HG03108 (cell line): ENCODE data around the gene POLDIP2.
"Not testable (repeated sequence)": the region's sequence is repeated elsewhere in the genome, so short reads cannot be mapped to it uniquely, and the experiment has no call there.

Experiments used
- ATAC-seq: cut with Tn5 transposase; IDR thresholded peaks from one replicate; pipeline ENCODE4 v1.9.1; 2021; ENCODE audit warnings: moderate library complexity; ENCODE audit not compliant: unreplicated experiment

The POLDIP2 gene

DNA sequence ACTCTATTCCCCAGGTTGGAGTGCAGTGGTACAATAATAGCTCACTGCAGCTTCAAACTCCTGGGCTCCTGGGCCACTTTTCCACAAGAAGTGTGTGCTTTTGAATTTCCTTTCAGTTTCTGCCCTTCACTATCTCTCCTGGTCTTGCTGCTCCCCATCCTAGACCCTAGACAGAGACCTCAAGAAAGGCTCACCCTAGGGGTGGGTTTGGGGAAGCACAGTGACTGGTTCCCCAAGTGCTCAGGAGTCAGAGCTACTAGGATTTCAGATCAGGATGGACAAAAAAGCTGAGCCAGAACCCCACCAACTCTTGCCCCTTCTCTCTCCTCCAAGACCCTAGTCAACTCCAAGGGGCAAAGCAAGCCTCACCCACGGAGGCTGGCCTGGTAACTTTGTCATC lies 9.3 kb upstream of the POLDIP2 start:
- ATAC-seq = no peak

DNA sequence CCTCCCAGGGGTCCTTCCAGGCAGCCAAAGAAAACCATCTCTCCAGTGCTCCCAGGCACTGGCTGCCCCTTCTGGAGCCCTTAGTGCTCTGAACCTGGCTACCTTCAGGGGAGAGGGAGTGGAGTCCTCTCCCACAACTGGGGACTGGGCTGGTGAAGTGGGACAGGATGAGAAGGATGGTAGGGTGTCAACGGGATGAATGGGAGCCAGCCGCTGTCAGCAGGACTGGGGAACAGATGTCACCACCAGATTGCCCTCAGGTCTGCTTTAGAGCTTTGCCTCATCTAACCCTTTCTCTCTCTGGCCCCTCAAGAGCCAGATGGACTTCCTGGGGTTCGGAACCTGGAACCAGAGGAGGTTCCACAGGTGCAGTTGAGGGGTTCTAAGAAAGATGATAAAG lies 8.2 kb upstream of the POLDIP2 start:
- no peak for ATAC-seq

DNA sequence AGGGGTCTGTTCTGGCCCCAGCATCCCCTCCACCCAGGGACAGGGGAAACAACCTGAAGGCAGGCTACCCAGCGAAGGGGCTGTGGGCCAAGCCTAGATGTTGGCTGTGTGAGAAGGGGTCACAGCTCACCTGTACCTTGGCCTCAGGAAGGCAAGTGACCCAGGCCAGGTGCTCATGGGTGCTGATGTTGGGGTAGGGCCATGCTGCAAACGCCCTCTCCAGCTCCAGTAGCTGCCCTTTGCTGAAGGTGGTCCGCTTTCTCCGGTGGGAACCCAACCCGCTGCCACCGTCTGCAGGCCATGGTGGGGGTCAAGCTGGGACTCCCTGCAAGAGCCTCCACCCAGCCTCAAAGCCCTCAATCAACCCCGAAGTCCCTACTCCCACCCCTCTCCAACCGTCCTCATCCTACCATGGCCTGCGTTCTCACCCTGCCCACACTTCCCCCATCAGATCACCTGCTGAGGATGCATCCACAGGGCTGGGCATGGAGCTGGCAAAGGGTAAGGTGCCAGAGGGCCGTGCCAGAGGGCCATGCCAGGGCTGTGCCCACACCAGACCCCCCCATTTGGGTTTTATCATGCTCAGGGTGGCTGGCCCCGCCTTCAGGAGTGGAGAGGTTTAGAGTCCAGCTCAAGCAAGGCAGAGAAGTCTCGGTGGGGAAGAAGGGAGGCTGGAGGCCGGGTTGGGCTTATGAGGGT lies 7.5 kb upstream of the POLDIP2 start, which contains the start of gene SEBOX:
Gene SEBOX (minus strand): TSS at position 535 of the 699 bp plus-strand sequence. CDS start 48 bp downstream, at position 487.
- ATAC-seq = no peak

DNA sequence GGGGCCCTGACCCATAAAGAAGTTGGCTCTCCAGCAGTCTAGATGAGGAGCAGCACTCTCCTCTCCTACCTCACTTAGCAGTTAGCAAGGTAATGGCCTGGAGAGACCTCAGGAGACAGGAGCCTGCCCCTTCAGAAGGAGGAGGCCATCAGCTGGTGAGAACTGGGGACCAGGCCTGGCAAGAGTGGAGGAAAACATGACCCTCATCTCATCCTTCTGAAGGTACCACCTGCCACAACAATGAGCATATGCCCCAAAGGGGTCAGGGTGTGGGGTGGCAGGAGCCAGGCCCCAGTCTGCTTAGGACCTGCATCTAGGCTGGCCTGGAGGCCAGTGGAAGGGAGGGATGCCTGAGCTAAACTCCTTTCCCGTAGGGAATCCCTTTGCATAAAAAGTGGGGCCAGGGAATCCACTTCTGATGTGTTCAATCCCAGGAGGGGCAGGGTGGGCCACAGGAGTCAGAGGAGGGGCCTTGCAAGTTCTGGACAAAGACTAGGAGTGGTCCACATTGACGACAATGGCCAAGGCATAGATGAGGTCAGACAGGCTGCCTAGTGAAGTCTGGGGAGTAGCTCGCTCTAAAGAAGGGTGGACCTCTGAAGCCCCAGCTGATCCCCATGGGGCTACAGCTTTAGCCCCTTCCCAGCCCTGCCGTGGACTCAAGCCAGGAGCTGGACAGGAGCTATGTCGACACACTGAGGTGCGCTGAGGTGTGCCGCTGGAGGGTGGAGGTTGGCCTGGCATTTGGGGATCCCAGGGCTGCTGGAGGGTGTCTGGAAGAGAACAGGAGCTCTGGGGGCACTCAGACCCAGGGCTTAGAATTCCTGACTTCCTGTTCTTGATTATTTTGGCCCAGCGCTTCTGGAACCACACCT lies 6.7 kb upstream of the POLDIP2 start:
- ATAC-seq = no peak

DNA sequence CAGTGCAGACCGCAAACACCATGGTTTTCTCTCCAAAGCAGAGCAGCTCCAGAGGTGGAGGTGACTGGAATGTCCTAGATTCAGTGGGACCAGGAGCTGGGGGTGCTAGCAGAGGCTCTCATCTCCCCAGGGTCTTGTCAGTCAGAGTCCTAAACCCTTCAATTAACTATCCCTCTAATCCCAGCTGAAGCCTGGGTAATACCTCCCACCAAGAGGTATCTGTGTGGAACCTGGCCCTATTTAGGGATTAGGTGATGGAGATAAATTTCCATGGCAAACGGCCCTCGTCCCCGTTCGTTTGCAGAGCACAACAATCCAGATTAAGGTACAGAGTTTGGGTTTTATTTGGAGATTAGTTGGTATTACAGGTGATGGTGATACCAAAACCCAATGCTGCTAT lies 5.9 kb upstream of the POLDIP2 start:
- ATAC-seq = no peak

DNA sequence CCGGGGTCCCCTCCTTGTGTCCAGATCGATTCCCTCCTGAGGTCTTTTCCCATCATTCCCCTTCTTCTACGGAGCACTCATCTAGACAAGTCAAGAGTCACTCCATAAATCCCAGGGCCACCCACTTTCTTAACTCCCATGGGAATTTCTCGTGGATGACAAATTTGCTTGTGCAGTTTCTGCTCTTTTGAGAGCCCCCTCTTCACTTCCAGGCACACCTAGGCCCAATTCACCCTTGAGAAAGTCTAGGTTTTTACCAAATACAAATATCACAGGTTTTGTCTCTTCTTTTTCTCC lies 522 bp upstream of the POLDIP2 start:
- no peak for ATAC-seq

DNA sequence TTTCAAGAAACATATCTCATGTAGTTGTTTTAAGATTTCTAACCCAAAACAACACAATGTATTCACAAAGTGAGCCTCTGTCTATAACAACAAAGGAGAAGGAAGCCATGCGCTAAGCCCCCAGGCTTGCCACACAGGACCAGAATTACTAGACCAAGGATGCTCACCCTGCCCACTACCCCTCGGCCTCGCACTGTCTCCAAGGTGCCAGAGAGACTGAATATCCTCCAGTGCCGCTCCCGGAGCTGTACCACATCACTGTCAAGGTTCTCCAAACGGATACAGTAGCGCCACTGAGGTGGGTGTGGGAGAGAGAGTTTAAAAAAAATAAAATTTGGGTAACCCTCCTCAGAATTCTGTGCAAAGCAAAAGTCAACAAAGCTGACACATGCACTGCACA lies 7.1 kb downstream of the POLDIP2 start:
- no peak for ATAC-seq

DNA sequence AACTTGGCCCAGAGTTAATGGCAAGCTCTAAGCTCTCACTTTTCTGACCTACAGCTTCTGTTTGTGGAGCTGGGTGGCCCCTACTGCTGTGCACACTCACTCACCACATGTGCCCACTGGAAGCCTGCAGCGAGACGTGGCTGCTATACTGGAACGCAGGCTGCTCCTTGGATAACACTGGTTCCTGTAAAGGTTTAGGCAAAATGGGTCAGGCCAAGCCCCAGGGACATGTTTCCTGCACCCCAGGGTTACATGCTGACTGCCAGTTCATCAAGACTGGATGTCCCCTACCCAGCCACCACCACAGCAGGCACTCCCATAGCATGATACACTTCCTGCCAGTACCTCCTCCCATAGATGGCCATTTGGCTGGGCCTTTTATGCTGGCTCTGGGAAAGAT lies 8.3 kb downstream of the POLDIP2 start:
- no peak for ATAC-seq

DNA sequence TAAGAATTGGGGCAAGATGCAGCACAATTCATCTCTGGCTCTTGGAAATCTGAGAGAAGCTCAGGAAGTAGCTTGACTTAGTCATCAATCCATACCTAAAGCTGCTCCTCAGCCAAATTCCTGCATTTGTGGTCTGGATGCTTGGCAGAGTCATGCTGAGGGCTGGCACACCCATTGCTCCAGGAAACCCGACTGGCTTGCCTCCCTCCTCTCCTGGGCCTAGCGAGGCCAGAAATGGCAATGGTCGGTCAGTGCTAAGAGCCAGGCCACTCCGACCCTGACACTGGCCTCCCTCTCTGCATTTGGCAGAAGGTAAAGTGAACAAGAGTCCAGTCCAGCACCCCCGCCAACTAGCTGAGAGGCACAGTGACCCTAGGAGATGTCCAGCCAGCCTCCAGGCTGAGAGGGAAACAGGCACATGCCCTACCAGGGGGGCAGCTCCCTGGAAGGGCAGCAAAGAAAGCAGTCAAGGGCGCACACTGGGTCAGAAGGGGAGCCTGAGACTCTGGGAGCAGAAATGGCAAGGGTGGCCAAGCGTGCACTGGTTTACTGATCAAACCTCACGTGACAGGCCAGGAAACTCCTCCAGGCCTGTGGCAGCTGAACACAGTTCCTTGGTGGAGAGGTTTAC lies 10.0 kb downstream of the POLDIP2 start:
- no peak for ATAC-seq

DNA sequence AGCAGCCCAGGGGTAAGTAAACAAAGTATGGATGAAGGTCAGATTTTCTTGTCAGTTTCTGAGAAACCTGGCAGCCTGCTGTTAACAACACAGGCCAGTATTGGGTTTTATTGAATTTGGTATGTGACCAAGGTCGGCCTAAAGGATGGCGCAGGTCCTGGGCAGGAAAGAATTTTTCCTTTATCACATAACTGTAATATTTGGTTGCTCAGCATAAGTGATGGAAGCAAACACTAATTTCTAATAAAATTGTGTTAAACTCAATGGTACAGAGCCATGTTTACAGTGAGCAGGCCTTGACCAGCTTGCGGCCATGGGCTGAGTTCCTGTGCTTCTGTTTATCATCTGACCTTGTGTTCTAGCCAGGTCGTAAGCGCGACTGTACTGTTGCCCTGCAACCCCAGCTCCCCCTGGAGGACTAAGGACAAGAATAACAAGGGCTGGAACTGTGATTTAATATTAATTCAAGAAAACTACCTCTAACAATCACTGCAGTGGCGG lies 10.5 kb downstream of the POLDIP2 start:
- ATAC-seq = no peak

DNA sequence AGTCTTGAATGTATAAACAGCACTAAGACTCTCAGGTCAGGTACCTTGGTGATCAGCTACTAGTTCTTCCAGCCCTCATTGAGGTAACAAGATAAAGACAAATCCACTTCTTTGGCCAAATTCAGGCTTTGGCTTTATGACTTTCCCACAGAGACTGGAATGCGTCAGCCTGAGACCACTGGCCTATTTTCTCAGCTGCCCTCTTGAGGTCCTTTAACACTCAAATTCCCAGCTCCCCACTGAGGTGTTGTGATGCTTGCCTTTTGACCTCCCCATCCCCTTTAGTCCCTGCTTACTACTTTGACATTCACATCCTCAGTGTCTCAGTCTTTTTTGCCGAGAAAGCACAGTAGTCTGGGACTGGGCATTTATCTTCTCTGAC lies 11.1 kb downstream of the POLDIP2 start:
- no peak for ATAC-seq

DNA sequence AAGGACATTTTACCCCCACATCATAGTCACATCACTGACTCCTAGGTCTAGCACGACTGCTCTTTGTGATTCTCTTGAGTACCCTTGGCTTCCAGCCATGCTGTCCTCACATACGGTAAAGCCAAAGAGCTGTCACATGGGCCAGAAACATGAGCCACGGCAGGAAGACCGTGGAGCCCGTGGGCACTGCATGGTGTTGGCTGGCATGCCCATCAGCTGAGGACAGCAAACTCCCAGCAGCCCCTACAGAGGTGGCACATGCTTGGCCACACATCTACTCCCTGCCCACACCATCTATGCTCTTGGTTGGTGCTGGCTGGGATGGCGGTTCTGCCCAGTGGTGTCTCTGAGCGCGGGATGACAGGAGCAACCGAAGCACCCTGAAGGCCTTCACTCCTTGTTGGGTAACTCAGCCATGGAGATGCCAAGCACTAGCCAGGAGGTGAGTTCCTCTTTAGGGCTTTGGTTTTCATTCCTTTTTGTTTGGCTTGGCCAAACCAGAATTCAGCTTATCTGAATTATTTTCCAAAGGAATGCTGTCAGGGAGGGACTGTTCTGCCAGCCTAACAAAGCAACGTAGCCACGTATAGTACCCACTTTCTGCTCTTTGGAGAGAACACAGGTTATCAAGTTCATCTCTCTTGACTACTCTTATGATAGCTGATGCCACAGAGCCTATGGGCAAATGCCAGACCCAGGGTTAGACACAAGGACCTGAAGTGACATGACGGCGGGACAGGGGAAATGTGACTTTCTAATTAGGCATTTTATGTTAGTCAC lies 11.7 kb downstream of the POLDIP2 start:
- ATAC-seq = no peak

DNA sequence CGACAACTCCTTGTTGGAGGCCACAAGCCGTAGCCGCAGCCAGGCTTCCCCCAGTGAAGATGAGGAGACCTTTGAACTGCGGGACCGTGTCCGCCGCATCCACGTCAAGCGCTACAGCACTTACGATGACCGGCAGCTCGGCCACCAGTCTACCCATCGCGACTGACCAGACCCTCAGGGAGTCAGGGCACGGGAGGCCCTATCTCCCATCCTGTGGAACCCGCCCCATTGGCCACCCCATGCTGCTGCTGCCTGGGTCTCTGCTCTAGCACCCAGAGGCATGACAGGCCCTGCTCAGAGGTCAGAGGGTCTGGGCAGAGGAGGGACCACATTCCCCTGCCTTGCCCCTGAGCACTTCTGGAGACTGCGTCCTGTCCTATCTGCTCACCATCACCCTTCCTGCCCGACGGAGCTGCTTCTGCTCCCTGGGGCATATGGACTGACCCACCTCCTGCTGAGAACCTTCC lies 12.9 kb downstream of the POLDIP2 start:
- ATAC-seq = no peak

DNA sequence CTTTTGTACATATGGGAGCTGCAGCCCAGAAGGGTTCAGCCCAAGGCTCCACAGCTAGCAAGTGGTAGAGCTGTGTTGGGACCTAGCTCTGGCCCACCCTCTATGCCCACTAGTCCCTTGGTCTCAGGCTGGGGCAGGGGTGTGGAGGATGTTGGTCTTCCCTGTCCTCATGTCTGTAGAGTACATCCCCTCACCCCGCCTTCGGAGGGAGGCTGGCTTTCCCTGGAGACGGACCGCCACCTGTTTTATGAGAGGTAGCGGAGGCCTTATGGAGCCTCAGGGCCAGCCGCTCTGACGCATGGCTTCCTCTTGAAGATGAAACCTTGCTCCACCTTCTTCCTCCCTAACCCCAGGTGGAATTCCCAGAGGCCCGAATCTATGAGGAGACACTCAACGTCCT lies 13.3 kb downstream of the POLDIP2 start:
- no peak for ATAC-seq

DNA sequence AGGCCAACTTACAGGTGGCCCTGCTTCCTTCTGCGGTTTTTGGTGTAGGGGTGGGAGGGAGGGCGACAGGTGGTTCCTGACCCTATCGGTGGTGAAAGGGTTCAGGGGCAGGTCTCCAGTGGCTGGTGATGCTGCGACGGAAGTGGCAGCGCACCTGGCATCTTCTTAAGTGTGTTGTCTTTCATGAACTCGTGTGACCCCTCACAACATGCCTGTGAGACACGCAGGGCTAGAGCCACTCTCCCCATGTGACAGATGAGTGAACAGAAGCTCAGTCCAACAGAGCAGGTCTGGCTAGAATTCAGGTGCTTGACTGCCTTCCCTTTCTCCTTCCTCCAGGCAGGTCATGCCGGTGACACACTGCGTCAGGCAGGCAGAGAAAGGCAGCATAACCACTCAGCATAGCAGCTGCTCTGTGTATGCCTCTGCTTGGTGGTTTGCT lies 13.8 kb downstream of the POLDIP2 start:
- ATAC-seq = no peak

DNA sequence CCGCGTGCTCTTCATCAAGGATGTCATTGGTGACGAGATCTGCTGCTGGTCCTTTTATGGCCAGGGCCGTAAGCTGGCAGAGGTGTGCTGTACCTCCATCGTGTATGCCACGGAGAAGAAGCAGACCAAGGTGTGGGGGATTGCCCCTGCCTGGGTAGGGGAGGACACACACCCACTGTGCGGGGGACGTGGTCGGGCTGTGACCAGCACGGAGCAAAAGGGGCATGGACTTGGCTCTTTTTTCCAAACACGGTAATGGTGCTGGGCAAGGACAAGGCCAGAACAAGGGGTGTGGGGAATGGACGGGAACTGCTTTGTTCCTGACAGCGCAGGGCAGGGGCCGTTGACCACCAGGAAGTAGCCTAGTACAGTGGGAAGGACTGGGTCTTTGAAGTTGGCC lies 15.0 kb downstream of the POLDIP2 start:
- no peak for ATAC-seq

DNA sequence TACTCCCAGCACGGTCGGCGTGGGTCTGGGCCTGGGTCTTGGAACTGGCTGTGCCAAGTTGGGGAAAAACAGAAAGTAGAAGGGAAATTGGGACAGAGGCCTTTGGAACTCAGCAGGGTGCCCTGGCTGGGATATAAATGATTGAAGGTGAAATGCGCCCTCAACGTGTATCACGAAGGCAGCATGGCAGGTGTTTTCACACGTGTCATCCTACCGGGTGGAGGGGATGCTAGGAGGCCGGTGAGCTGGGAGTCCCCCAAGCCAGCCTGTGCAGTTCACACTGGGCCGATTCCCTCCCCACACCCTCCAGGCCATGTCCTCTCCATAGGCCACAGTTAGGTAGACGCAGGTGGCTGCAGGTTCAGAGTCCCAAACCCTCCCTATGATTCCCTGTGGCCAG lies 15.8 kb downstream of the POLDIP2 start:
- ATAC-seq = no peak

DNA sequence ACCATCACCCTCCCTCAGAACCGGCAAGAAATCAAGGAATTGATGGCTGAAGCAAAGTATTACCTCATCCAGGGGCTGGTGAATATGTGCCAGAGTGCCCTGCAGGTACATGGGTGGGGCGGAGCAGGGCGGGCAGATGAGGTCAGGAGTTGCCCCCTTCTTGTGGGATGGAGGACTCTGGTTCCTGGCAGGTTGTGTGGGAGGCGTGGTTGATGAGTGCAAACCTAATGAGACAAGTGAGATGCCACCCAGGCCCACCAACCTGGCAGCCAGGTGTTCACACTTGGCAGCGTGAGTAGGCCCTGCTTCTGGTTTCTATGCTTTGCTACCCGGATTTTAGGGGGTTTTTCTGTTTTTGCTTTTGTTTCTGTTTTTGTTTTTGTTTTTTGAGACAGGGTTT lies 17.0 kb downstream of the POLDIP2 start:
- ATAC-seq = no peak

DNA sequence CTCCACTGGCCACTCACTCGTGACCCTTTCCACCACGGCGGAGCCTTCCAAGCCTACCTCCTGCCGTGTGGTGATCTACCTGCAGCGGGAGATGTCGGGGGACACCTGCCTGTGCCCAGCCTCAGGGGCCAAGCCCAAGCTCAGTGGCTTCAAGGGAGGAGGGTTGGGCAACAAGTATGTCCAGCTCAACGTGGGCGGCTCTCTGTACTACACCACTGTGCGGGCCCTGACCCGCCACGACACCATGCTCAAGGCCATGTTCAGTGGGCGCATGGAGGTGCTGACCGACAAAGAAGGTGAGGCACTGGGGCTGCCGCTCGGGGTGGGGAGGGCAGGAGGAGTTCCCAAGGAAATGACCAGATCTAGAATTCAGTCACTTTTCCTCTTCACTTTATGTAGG lies 17.9 kb downstream of the POLDIP2 start:
- no peak for ATAC-seq

DNA sequence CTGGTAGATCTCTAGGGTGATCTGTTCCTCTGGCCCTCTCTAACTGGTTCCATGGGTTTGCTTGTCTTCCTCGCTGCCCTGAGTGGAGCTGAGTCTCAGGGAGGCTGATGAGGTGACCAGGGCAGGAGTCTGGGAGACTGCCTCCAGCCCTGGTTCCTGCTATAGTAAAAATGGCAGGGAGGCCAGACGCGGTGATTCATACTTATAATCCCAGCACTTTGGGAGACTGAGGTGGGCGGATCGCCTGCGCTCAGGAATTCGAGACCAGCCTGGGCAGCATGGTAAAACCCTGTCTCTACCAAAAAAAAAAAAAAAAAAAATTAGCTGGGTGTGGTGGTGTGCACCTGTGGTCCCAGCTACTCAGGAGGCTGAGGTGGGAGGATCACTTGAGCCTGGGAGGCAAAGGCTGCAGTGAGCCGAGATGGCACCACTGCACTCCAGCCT lies 18.5 kb downstream of the POLDIP2 start:
- not testable (repeated sequence) for ATAC-seq
